Activated CD4-positive, alpha-beta T cell treated with anti-CD3 and anti-CD28 coated beads, Interleukin-2, amount 50 U/mL, for 48 hours (primary cell): ENCODE results near the gene DDX51.

Experiments
- DNase-seq, 2 experiments: peaks; one replicate each; pipeline ENCODE4 v3.0.0-alpha.2; 2020

Gene DDX51, protein sequence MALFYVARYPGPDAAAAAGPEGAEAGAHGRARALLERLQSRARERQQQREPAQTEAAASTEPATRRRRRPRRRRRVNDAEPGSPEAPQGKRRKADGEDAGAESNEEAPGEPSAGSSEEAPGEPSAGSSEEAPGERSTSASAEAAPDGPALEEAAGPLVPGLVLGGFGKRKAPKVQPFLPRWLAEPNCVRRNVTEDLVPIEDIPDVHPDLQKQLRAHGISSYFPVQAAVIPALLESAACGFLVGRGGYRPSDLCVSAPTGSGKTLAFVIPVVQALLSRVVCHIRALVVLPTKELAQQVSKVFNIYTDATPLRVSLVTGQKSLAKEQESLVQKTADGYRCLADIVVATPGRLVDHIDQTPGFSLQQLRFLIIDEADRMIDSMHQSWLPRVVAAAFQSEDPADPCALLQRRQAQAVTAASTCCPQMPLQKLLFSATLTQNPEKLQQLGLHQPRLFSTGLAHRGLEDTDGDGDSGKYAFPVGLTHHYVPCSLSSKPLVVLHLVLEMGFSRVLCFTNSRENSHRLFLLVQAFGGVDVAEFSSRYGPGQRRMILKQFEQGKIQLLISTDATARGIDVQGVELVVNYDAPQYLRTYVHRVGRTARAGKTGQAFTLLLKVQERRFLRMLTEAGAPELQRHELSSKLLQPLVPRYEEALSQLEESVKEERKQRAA

DNA sequence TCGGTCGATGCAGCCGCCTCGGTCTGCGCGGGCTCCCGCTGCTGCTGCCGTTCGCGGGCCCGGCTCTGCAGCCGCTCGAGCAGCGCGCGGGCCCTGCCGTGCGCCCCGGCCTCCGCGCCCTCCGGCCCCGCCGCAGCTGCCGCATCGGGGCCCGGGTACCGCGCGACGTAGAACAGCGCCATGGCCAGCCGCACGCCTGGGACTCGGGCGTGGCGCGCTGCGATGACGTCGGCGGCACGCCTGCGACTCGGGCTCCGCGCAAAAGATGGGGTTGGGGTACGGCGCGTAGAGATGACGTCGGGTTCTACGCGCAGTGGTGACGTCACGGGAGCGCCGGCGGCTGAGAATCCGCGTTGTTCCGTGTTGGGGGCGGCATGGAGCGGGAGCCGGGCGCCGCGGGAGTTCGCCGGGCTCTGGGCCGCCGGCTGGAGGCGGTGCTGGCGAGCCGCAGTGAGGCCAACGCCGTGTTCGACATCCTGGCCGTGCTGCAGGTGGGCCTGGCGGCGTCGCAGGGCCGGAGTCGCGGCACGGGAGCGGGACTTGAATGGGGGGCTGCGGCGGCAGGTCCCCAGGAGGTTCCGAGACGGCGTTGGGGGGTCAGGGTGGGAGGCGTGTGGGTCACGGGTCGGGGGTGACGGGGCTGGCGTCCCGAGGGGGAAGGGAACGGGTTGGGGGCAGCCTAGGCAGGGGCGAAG lies at the start of gene DDX51, which contains the start of gene NOC4L:
Gene DDX51 (minus strand): TSS at position 205 of the 695 bp plus-strand sequence. CDS start 23 bp downstream, at position 182.
Gene NOC4L (plus strand): TSS at position 343 of the 695 bp plus-strand sequence. CDS start 32 bp downstream, at position 375.
- DNase-seq, result peak; percentile 94 to 95

DNA sequence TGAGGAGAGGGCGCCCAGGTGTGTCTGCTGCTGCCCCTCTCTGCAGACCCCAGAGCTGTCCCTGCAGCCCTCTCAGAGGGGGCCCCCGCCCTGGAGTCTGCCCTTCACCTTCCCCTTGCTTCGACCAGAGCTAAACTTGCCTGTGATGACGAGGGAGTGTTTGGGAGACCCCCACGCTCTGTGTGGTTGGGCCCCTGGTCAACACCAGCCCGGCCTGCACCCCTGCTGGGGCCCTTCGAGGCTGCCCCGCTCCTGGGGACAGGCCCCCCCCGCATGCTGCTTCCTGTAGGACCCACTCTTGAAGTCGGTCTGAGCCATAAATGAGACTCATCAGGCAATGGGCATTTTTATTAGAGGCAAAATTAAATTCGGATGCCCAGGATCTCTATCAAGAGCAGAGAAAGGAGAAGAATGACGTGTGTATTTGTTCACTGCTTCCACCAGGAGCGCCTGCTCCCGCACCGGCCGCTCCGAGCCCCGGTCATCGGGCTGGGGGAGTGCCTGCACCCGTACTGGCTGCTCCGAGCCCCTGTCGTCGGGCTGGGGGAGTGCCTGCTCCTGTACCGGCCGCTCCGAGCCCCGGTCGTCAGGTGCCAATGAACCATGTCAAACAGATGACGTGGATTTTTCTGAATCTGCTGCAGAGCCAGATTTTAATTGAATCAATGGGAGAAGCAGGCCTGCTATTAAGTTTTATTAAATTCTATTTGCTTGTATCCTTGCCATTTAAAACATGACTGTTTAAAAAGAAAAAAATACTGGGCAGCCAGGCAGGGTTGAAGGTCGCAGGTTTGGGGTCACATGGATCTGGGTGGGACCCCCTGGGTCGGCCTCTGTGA lies 47.8 kb upstream of the DDX51 start:
- DNase-seq, result no peak

DNA sequence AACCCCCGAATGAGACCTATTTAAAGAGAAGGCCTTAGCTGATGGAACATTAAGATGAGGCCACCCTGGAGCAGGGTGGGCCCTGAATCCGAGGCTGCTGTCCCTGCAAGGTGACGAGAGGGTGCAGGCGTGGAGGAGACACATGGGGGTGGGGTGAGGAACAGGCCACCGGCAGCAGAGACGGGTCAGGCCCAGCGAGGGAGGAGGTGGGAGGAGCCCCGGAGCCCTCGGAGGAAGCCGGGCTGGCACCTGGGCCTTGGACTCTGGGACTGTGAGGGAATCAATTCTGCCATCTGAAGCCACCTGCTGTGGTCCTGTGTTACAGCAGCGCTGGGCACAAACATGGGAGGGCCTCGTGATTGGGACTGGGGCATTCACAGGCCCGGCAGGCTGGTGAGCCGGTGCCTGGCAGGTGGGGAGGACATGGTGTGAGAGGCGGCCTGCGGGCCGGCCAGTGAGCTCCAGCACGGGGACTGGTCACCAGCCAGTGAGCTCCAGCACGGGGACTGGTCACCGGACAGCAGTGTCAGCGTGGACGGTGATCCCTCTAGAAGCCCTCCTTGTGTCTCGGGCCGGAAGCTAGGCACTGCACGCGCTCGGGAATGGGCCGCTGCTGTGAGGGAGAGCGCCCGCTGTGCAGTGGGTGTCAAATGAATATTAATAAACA lies 46.8 kb upstream of the DDX51 start:
- no peak for DNase-seq

DNA sequence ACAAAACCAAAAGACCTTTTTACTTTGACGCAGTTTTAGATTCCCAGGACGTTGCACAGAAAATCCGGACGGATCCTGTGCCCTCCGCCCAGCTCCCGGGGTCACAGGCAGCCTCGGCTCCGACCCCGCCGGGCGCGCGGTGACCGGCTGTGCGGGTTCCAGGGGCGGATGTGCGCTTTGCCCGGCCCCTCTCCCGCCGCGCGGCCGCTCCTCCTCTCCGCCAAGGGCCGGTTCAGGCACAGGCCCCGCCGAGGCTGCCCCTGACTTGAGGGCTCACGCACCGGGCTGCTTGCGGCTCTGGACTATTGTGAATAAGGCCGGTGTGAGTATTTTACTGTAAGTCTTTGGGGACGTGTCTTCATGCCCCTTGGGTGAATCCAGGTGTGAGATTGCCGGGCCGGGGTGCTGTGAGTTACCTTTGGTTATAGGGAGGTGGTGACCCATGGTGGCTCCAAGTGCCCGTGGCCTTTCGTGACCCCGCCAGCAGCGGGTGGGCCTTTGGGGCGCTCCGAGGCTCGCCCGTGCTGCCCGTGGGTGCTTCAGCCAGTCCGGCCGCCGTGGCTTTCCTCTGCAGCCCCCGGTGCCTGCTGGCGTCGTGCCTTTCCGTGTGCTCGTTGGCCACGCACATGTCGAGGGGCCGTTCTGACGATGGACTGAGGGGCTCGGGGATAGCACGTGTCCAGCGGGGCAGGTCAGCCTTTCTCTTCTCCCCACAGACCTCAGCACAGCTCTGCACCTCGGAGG lies 46.1 kb upstream of the DDX51 start:
- no peak for DNase-seq

DNA sequence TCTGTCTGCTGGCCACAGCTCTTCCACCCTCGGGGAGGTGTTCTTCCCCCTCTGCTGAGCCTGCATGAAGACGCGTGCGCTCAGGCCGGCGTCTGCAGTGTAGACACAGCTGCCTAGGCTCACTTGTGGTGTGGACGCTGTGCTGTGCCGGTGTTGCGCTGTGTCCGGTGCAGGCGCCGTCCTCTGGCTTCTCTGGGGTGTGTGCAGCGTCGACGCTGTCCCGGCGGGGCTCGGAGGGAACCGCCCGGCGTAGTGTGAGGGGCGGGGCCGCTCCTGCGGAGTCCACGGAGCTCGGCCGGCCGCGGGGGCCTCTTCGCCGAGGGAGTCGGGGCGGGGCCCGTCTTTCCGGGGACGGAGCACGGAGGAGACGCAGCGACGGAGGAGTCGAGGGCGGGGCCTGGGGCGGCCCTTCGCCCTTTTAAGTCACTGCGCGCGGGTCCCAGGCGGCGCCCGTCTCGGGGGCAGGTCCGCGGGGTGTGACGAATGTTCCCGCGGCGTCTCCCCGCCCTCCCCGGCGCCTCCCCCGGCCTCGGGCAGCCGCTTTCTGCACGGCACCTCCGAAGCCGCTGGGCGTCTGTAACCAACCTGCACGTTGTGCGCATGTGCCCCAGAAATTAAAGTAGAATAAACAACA lies 45.4 kb upstream of the DDX51 start:
- DNase-seq, result peak; percentile 95

DNA sequence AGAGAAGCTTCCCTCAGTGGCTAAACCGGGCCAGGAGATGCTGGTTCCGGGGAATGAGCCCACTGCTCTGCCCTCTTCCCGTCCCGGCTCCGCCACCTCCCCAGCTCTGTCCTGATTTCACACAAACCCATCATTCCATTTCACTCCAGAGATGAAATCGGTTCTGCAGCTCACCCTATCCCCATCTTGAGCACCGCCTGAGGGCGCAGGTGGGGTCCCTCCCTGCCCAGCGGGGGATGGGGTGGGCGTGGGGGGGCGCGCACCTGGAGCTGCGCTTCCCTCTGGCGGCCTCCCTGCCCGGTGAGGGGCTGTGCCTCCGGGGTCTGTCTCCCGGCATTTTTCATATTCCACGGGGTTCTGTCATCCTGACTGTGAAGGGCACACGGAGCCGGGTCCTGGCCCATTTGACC lies 44.8 kb upstream of the DDX51 start:
- DNase-seq, result no peak

DNA sequence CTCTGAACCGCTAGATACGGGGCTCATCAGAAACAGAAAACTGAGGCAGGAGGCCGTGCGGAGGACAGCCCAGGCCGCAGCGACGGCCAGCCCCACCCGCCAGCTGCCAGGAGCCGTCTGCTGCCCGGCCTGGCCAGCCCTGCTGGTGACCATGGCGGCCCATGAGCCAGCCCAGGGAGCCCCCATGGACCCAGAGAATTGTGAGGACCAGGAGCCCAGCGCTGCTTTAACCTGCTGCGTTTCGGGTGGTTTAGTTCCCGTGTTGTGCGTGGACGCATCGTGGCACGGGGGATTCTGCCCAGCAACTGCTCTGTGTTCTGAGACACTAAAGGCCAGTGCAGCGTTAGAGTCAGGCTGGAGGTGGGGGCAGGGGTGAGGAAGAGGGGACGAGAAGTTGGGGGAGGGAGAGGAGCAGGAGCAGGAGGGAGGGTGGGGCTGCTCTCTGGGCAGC lies 44.4 kb upstream of the DDX51 start:
- no peak for DNase-seq

DNA sequence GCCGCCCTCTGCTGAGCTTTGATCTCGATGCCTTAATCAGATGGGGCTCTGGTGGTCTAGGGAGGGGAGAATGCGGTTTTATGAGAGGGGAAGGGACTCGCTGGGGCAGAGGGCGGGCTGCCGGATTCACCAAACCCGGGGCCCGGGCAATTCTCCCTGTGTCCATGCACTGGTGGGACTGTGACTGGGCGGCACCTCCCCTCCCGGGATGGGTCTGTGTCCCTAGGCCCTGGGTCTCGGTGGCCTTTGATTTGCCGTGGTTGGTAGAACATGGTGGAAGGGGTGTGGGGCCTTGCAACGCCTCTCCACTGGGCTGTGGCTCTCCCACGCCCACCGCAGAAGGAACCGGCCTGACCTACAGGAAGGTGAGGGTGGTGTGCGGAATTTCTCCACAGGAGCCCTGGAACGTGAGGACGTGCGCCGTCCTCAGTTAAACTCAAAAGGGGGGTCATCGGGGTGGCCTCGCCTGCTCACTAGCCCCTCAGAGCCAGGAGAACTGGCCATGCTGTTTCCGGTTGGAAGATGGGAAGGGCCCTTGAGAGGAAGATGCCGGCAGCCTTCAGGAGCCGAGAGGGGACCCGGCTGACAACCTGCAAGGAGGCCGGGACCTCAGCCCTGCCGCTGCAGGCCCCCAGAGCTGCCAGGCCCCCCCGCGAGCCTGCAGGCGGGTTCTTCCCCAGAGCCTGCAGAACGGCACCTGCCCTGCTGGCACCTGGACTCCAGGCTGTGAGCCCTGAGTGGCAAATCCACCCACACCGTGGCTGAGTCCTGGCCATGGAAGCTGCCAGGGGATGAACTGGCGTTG lies 43.7 kb upstream of the DDX51 start:
- DNase-seq, result no peak

DNA sequence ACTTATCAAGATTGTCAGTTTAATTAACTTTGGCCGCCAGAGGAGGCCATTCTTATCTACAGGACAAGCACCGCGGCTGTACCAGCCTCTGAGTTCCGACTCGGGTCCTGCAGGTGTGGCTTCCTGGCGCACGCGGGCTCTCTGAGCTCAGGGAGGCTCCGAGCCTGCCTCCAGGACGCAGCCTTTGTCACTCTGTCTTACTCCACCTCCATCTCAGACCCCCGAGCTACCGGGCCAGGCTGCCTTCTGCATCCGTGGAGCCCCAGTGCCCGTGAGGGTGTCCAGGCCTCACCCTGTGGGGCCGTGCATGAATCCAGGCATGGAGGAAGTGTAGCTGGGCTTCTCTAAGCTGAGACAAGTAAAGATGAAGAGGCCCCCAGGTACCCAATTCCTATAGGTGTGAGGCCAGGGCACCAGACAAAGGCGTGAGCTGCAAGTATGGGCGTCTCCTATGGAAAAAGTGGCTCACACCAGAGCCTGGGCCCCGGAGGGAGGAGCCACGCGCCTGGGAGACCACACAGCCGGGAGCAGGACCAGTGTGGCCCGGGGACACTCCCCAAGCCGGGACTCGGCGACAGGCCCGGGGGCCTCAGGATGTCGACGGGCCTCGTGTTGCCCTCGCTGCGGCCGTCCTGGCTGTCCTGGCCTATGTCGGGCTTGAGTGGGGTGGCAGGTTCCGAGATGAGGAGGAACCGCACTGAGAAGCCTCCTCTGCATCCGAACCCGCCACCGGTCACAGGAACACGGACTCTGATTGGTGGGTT lies 42.9 kb upstream of the DDX51 start:
- peak; percentile 33 to 44 for DNase-seq

DNA sequence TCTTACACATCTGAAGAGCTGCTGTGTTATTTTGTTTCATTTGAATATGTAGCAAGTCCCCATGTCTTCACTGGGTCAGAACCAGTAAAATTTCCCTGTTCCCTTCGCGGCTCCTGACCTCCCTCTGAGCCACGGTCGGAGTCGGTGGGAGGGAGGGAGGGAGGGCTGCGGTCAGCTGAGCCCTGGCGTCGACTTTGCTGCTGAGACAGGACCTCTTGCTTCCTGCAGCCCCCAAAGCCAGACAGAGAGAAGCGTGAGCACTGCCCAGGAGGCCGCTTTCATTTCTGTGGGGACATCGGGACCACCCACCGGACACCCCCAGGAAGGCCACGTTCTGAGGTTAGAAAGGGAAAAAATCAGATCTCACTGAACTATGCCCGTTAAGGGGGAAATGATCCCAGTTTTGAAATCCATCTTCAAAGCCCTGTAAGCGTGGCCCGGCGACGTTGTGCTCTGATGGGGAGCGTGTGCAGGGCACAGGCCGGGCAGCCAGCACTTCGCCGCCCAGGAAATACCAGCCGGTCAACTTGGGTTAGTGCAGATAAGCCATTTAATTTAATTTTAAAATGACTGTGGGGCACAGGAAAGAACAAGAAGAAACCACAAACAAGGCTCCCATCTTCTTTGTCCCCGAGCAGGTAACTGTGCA lies 42.2 kb upstream of the DDX51 start:
- DNase-seq, result peak in 1 of 2 experiments; percentile 28

DNA sequence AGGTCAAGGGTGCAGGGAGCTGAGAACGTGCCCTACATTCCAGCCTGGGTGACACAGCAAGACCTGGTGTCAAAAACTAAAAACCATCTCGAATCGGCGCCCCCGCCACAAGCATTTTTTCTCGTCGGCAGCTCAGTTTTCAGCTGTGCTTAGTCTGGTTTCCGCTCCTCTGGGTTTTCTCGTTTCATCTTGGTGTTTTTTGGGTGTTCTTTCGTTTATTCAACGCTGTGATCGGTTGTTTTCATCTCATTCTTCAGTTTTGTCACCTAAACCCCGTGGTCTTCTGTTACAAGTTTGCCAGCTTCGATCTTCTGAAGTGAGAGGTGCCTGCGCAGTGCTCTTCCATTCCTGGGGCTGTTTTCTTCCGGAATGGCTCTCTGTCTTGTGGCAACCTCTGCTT lies 41.6 kb upstream of the DDX51 start:
- peak in 1 of 2 experiments; percentile 33 for DNase-seq

DNA sequence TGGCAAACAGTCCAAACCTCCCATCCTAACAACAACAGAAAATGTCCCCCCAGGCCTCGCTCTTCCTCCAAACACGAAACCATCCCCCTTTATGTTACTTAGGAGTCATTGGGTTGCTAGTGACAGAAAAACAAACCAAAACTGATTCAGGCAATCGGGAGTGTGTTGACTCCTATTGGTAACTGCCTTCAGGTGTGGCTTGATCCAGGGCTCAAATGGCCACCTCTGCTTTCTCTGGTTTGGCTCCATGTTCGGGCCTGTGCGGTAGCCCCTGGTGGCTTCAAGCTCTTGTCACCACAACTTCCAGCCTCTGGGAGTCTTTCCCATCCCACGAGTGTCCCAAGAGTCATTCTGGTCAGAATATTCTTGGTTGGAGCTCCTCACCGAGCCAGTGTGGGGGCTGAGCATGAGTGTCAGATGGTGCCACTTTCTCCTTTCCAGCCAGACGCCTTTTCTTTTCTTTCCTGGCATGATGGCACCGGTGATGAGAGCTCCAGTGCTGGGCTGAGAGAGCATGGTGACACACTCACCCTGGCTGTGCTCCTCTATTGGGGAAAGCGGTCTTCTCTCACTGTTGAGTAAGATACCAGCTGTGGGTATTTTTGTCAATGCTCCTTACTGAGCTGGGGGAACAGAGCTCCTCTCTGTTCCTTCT lies 38.7 kb upstream of the DDX51 start:
- no peak for DNase-seq

DNA sequence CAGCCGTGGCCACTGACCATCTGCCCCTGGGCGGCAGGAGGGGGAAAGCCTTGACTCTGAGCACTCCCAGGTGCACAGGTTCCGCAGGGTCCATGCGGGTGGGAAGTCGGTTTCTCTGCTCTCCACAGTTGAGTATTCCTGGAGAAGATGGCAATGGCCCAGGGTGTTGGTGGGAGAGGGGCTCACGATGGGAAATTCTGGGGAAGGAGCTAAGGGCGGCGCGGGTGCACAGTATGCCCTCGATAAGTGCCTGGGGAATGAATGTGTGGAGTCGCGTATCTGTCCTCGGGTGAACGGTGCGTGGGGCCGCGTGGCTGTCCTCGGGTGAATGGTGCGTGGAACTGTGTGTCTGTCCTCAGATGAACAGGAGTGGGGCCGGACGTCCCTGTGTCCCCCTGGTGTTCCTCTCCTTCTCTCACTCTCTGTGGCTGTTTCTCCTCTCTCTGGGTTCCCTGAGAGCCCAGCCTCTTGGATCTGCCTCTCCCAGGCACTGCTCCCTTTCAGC lies 38.1 kb upstream of the DDX51 start:
- DNase-seq, result no peak

DNA sequence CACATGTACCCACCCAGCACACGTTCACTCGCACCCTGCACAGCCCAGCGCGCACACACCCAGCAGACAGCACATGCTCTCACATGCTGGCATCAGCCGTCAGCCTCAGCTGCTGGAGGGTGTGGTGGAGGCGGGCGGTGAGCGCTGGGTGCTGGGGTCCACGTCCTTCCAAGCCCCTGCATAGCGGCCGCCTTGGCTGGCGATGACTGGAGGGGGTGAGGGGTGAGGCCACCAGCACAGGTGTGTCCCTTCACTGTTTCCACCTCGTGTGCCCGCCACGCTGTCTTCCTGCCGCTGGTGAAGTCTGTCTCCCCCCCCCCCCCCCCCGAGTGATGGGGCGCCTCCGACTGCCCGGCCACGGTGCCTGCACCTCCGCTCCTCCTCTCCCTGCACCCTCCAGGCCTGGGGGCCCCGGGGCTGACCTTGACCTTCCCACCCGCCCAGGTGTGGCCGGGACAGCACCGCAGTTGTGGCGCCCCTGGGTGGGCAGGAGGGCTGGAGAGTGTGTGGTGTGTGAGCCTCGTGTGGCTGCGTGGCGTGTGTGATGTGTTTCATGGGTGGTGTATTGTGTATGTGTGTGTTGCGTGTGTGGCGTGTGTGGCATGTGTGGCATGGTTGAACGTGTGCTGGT lies 37.6 kb upstream of the DDX51 start:
- DNase-seq, result no peak

DNA sequence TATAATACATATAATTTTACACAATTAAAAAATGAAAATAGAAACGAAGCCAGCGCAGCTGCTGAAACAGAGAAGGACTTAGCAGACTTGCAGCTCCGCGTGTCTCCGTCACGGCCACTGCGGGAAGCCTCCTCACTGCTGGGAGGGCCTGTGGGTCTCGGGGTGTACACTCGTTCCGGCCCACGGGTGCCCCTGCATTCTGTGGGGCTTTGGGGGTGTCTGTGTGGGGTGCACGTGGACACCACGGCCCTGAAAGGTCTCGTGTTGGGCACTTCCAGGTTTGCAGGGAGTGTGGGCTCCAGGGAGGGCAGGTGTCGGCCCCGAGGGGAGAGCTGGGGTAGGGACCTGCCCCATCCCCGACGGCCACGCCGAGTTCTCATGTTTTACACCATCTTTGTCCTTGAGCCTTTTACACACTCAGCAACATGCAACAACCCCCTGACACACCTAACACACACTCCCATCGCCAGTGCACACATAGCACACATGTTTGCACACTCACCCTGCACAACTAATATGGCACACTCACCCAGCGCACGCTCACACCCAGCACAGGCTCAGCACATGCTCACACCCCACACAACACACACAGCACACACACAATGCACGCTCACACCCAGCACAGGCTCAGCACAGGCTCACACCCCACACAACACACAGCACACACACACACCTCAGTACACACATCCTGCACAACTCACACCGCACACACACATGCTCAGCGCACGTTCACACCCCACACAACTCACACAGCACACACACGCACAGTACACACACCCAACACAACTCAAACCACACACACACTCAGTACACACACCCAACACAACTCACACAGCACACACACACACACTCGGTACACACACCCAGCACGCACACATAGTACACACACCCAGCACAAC lies 36.8 kb upstream of the DDX51 start:
- DNase-seq, result no peak
